ENCODE measurements around the gene MIGA1.

Gene MIGA1

GRCh38 chr1:77847621-77848080 lies 68.2 kb downstream of the MIGA1 start:
- peak; percentile 58 for DNase-seq (ENCODE audit: low spot score)

GRCh38 chr1:77850082-77850481 lies 70.6 kb downstream of the MIGA1 start:
- no peak for DNase-seq (ENCODE audit: low spot score)

- DNase-seq (ENCODE audit: low spot score), result no peak
Measured at GRCh38 chr1:77857552-77857951, 78.1 kb downstream of the MIGA1 start.

- DNase-seq (ENCODE audit: low spot score), result no peak
Measured at GRCh38 chr1:77858725-77859124, 79.3 kb downstream of the MIGA1 start.

- DNase-seq (ENCODE audit: low spot score), result no peak
Measured at GRCh38 chr1:77859248-77859647, 79.8 kb downstream of the MIGA1 start.

GRCh38 chr1:77866296-77866695 lies 86.8 kb downstream of the MIGA1 start:
- DNase-seq (ENCODE audit: low spot score), result no peak

- no peak for DNase-seq (ENCODE audit: low spot score)
Measured at GRCh38 chr1:77872645-77873044, 93.2 kb downstream of the MIGA1 start.

- no peak for DNase-seq (ENCODE audit: low spot score)
Measured at GRCh38 chr1:77873461-77873860, 94.0 kb downstream of the MIGA1 start.

- DNase-seq (ENCODE audit: low spot score), result no peak
Measured at GRCh38 chr1:77874804-77875445, 95.5 kb downstream of the MIGA1 start.

- DNase-seq (ENCODE audit: low spot score), result no peak
Measured at GRCh38 chr1:77876884-77877283, 97.4 kb downstream of the MIGA1 start.

GRCh38 chr1:77881061-77881460 lies 101.6 kb downstream of the MIGA1 start:
- no peak for DNase-seq (ENCODE audit: low spot score)

GRCh38 chr1:77882411-77882810 lies 103.0 kb downstream of the MIGA1 start:
- no peak for DNase-seq (ENCODE audit: low spot score)

- peak; percentile 16 for DNase-seq (ENCODE audit: low spot score)
Measured at GRCh38 chr1:77888081-77888780, 108.8 kb downstream of the MIGA1 start, which contains the start of gene NEXN. Gene NEXN, plus strand, starts transcription at chr1:77888624. Its CDS starts 27,483 bp downstream, at chr1:77916107.

GRCh38 chr1:77888781-77889642 lies 109.6 kb downstream of the MIGA1 start:
- DNase-seq (ENCODE audit: low spot score), result no peak

- DNase-seq (ENCODE audit: low spot score), result no peak
Measured at GRCh38 chr1:77889671-77890070, 110.2 kb downstream of the MIGA1 start.

- DNase-seq (ENCODE audit: low spot score), result no peak
Measured at GRCh38 chr1:77891200-77891599, 111.8 kb downstream of the MIGA1 start.

GRCh38 chr1:77899647-77900320 lies 120.3 kb downstream of the MIGA1 start:
- no peak for DNase-seq (ENCODE audit: low spot score)

GRCh38 chr1:77900687-77901293 lies 121.3 kb downstream of the MIGA1 start:
- DNase-seq (ENCODE audit: low spot score), result peak; percentile 68

- no peak for DNase-seq (ENCODE audit: low spot score)
Measured at GRCh38 chr1:77905603-77906002, 126.2 kb downstream of the MIGA1 start.

GRCh38 chr1:77906019-77906545 lies 126.6 kb downstream of the MIGA1 start:
- no peak for DNase-seq (ENCODE audit: low spot score)

- DNase-seq (ENCODE audit: low spot score), result no peak
Measured at GRCh38 chr1:77906624-77907023, 127.2 kb downstream of the MIGA1 start.

Data from NAMALWA (cell line).